ENCODE measurements around the gene CHCHD10.

Gene CHCHD10

DNA sequence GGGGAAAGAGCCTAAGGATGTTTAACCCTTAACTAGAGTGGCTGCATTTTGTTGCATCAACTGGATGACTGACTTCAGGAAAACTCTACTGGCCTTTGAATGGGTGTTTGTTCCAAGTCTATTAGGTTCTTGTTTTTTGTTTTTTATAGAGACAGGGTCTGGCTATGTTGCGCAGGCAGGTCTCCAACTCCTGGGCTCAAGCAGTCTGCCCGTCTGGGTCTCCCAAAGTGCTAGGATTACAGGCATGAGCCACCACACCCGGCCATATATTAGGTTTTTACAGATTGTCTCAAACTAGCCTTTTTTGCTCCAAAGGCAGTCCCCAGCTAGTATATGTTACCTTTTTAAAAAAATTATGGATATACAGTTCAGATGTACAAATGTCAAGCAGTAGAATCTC, 20.1 kb upstream of the CHCHD10 start:
- DNase-seq (ENCODE audit: low read depth, low spot score) = no peak

DNA sequence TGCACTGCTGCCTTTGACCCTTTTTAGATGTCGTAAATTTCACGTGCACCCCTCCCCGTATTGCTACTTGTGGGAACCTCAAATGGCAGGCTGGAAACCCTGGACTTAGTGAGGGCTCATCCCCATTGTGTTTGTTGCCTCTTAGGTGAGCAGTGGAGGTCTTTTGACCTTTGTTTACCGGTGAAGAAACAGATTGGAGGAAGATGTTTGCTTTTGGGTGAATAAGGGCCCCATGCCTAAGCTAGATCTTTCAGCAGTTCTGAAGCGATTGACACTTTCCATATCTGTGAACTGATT, 19.8 kb upstream of the CHCHD10 start:
- DNase-seq (ENCODE audit: low read depth, low spot score) = no peak

DNA sequence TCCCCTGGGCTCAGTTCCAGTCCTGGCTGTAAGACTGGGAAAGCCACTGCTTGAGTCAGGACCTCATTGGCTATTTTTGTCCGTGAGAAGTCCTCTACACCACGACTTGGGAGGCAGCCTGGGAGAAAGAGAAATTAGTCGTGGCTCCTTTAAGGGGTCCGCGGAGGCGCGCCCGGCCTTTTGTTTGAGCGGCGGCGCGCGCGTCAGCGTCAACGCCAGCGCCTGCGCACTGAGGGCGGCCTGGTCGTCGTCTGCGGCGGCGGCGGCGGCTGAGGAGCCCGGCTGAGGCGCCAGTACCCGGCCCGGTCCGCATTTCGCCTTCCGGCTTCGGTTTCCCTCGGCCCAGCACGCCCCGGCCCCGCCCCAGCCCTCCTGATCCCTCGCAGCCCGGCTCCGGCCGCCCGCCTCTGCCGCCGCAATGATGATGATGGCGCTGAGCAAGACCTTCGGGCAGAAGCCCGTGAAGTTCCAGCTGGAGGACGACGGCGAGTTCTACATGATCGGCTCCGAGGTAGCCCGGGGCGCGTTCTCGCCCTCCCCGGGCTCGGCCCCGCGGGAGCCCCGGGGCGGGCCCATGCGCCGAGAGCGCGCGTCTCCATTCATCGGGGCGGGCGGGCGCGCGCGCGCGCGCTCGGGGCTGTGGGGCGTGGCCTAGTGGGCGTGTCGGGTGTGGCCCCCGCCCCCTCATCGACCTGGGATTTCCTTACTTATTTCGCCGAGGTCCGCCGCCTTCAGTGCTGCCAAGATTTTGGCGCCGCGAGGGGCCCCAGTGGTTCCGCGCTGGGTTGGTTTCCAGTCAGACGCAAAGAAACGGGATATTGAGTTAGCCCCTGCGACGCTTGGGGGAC, 19.2 kb upstream of the CHCHD10 start, which contains the start of gene SMARCB1:
Gene SMARCB1, plus strand, starts transcription at position 215 of the 848 bp plus-strand sequence. Its CDS starts 204 bp downstream, at position 419.
- DNase-seq (ENCODE audit: low read depth, low spot score) = peak; percentile 94

DNA sequence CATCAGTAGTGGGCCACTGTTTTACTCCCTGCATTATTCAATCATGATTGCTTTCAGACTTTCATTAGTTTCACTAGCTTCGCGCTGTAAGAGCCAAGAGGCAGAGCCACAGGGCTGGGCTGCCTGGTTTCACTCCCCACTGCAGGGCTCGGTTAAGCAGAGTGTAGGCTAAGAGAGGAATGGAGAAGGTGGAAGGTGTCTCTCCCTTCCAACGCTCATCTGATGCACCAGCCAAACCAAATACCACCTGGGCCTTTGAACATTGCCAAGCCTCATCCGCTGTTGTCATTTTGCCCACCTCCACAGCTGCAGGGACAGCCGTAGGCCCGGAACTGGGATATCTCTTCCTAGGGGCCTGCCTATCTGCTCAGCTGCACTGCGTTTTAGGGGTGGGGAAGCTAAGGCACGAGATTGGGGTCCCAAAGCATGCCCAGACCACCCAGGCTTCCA, 18.5 kb upstream of the CHCHD10 start:
- no peak for DNase-seq (ENCODE audit: low read depth, low spot score)

DNA sequence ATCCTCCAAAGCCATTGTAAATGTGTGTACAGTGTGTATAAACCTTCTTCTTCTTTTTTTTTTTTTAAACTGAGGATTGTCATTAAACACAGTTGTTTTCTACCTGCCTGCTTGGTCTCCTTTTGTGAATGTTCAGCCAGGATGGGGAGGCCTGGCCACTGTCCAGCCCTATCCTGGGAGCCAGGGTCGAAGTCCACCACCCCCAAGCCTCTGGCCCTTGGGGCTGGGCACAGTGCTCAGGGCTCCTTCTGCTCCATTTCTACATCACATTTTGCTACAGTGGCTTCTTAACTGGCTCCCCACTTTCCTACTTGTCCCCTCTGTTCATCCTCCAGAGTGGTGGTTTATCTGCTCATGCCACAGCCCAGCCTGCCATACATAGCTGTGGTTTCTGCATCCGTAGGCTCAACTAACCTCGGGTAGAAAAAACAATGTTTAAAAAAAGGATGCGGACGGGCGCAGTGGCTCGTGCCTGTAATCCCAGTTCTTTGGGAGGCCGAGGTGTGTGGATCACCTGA, 16.5 kb upstream of the CHCHD10 start:
- DNase-seq (ENCODE audit: low read depth, low spot score) = no peak

DNA sequence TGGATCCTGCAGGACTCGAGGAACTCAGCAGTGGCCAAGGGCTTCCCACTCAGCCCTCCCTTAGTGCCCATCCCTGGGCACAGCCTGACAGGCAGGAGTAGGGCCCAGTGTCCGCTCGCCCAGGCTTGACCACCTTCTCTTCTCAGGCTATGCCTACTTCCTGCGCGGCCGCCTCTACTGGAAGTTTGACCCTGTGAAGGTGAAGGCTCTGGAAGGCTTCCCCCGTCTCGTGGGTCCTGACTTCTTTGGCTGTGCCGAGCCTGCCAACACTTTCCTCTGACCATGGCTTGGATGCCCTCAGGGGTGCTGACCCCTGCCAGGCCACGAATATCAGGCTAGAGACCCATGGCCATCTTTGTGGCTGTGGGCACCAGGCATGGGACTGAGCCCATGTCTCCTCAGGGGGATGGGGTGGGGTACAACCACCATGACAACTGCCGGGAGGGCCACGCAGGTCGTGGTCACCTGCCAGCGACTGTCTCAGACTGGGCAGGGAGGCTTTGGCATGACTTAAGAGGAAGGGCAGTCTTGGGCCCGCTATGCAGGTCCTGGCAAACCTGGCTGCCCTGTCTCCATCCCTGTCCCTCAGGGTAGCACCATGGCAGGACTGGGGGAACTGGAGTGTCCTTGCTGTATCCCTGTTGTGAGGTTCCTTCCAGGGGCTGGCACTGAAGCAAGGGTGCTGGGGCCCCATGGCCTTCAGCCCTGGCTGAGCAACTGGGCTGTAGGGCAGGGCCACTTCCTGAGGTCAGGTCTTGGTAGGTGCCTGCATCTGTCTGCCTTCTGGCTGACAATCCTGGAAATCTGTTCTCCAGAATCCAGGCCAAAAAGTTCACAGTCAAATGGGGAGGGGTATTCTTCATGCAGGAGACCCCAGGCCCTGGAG, 15.7 kb upstream of the CHCHD10 start:
- no peak for DNase-seq (ENCODE audit: low read depth, low spot score)

DNA sequence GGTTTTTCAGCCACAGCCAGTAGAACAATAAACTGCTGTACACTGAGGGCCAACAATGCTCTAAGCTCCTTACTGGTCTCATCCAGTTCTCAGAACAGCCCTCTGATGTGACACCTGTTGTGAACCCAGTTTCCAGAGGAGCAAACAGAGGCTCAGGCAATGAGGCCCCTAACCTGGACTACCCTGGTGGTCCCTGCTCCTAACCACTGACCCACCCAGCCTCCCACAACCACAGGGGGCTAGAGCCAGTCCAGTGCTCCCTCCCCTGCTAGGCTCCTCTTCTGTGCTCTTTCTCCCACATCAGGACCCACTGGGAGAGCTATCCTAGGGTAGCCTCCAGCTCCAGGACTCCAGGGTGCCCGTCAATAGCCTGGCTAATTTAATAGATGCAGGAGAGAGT, 14.9 kb upstream of the CHCHD10 start:
- DNase-seq (ENCODE audit: low read depth, low spot score) = no peak

DNA sequence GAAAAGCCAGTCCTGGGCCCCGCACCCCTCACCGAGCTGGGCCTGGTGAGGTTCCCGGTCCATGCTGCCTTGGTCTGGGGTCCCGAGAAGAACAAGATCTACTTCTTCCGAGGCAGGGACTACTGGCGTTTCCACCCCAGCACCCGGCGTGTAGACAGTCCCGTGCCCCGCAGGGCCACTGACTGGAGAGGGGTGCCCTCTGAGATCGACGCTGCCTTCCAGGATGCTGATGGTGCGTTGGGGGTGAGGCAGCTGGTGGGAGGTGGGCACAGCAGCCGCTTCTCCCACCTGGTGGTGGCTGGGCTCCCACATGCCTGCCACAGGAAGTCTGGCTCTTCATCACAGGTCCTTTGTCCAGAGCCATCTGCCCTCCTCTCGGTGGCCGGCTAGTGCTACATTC, 14.5 kb upstream of the CHCHD10 start:
- DNase-seq (ENCODE audit: low read depth, low spot score) = no peak

DNA sequence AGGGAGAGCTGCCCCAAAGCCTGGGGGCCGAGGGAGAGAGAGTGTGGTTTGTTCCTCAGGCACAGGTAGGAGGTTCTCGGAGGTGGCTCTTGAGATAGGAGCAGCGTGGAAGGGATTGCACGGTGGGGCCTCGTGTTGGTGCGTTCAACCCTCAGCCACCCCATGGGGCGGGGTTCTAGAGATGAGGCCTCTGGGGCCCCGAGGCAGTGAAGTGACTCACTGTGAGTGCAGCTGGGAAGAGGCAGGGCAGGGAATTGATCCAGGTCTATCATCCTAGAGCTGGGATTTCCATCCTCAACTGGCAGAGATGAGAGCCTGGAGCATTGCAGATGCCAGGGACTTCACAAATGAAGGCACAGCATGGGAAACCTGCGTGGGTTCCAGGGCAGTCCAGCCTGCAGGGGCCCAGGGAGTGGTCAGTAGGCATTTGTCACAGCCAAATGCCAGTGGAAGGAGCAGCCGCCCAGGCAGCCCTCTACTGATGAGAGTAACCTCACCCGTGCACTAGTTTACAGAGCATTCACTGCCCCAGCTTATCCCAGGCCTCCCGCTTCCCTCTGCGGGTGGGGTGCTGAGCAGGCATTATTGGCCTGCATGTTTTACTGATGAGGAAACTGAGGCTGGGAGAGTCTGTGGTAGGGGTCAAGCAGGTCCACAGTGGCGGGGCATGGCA, 13.9 kb upstream of the CHCHD10 start:
- no peak for DNase-seq (ENCODE audit: low read depth, low spot score)

DNA sequence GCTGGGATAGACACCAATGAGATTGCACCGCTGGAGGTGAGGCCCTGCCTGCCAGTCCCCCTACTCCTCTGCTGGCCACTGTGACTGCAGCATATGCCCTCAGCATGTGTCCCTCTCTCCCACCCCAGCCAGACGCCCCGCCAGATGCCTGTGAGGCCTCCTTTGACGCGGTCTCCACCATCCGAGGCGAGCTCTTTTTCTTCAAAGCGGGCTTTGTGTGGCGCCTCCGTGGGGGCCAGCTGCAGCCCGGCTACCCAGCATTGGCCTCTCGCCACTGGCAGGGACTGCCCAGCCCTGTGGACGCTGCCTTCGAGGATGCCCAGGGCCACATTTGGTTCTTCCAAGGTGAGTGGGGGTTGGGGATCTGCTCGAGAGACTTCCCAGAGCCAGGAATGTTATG, 13.3 kb upstream of the CHCHD10 start:
- no peak for DNase-seq (ENCODE audit: low read depth, low spot score)

DNA sequence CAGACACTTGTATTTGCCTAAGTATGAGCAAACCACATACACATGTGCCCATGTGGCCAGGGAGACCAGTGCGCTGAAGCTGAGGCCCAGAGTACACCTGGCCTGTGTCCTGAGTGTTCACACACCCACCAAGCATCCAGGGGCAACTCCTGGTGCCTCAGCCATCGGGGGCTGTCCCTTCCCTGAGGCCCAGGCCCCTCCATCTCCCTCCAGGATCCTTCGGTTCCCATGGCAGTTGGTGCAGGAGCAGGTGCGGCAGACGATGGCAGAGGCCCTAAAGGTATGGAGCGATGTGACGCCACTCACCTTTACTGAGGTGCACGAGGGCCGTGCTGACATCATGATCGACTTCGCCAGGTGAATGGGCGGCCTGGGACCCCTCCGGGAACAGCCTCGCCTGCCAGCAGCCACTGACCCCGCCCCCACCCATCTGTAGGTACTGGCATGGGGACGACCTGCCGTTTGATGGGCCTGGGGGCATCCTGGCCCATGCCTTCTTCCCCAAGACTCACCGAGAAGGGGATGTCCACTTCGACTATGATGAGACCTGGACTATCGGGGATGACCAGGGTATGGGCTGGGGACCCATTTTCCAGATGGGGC, 12.5 kb upstream of the CHCHD10 start:
- no peak for DNase-seq (ENCODE audit: low read depth, low spot score)

DNA sequence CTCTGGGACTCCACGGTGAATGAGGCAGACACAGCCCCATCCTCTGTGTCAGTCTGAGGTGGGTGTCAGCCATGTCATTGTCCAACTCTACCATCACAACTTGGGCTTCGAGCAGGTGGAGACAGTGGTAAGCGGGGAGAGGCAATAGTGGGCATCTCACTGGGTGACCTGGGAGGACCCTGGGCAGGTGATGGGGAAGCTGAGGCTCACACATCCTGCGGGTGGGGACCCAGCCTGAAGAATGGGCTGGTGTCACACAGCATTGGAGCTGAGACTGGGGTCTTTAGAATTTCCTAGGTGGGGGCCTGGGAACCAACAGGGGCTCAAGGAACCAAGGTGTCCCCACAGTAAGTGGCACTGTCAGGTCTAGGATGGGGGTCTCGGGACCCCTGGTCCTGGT, 12.0 kb upstream of the CHCHD10 start:
- no peak for DNase-seq (ENCODE audit: low read depth, low spot score)

DNA sequence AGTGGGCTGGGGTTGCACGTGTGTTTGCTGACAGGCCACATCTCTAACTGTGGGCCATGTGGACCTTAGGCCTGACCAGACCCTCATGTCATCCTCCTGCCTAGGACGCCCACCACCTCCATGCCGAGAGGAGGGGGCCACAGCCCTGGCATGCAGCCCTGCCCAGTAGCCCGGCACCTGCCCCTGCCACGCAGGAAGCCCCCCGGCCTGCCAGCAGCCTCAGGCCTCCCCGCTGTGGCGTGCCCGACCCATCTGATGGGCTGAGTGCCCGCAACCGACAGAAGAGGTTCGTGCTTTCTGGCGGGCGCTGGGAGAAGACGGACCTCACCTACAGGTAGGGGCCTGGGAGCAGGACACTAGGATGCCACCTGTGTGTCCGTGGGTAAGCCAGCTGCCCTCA, 11.3 kb upstream of the CHCHD10 start:
- DNase-seq (ENCODE audit: low read depth, low spot score) = no peak

DNA sequence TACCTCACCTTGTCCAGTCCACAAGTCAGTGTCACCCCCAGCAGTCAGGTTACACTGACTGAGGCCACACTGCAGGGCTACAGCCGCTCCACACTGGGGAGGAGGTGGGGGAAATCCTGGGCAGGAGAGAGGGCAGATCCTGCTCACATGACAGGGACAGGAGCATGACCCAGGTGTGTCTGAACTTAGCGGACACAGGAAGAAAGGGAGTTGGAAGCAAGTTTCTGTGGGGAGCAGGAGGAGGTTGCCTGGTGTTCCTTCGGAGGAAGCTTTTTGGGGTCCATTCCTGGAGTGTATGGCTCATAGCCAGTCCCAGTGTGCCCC, 10.8 kb upstream of the CHCHD10 start:
- DNase-seq (ENCODE audit: low read depth, low spot score) = no peak

DNA sequence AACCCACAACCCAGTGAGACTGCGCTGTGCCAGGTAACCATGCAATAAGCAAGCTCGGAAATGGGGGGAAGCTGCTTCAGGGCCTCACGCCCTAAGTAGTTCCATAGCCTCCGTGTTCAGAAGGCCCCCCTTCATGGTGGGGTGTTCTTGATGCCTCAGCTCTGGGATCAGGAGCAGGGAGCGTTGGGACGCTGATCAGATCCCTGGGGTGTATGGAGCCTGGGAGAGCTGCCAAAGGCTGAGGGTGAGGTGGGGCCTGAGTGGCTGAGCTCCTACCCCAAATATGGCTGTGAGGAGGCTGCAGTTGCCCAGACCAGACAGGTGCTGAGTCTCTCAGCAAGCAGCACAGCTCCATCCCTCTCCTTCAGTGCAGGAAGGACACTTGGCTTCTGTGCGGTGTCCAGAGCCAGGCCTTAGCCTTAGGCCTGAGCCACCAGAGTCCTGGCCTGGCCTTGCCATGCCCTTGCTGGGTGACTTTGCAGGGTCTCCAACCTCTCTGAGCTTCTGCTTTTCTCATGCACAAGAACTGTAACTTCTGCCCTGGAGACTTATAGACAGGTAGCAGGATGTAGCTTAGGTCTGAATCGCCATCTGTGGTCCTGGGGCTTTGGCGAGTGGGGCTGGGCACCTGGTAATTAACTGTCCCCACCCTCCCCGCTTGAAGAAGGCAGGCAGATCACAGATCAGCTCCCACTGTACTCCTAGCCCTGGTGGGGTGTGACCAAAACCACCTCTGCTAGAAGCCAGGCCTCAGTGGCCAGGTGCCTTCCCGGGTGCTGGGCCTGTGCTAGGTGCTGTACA, 10.2 kb upstream of the CHCHD10 start:
- DNase-seq (ENCODE audit: low read depth, low spot score) = no peak

DNA sequence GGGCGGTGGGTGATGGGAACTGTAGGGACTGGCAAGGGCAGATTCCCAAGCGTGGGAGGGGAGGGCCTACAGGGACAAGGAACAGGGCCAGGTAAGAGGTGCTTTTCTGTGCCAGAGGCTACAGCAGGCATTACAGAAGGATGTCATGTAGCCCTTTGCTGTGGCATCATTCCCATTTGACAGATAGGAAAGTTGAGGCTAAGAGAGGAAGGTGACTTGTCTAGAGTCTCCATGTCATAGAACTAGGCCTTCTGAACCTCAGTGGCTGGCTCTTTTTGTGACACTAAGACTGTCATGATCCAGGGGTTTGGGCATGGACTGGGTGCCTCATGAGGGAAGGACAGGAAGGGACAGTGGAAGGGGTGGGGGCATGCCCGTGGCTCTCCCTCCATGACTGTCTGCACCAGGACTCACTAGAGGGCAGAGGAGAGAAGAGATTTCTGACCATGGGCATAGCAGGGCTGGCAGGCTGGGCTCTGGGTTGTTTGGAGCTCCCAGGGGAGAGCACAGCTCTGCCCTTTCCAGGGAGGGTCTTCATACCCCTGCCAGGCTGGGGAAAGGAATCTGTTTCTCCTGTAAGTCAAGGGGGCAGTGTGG, 8.1 kb upstream of the CHCHD10 start:
- no peak for DNase-seq (ENCODE audit: low read depth, low spot score)

DNA sequence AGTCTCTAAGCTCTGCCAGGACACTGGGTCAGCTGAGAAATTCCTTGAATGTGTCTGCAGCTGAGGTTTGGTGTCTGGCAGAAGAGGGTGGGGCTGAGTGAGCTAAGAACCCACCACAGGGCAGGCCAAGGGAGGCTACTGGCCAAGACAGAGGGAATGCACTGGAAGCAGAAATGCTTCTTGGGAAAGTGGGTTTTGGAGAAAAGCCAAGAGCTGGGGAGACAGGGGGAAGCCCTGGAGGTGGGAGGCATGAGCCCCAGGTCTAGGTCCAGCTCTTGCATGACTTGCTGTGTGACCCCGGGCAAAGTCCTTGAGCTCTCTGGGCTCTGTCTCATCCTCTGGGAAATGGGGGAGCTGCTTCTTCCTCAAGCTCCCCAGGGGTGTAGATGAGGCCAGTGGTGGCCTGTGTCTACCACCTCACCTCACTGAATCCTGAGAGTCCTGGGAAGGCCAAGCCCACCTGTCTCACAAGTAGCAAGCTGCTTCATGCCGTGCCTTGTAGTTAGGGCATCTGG, 7.2 kb upstream of the CHCHD10 start:
- DNase-seq (ENCODE audit: low read depth, low spot score) = peak; percentile 77

DNA sequence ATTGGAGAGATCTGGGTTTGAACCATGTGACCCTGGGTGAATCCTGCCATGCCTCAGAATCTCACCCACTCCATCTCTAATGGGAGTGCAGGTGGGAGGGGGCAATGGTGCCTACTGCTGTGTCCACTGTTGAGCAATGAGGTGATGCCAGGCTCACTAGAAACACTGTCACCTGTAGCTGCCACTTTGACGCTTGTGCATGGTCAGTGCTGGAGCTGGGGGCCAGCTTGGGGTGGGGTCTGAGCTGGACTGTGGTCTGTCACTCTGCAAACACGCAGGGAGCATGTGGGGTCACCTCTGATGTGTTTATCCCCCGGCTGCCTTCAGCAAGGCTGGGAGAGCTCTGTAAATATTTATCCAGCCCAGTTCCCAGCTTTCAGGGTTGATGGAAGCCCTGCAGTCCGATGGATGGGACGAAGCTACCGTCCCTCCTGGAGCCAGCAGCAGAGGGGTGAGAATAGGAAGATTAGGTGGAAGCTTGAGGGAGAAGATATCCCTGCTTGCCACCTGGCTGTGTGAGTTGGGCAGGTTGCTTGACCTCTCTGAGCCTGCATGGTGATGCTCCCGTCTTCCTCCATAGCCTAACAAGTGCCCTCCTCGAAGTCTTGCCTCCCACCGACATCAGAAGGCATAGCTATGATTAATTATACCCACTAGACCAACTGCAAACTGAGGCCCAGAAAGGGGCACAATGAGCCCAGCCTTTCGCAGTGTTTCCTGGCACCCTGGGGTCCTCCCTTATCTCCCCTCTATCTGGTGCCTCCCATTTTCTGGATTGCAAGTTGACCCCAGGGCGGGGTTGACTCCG, 6.5 kb upstream of the CHCHD10 start:
- DNase-seq (ENCODE audit: low read depth, low spot score) = no peak

DNA sequence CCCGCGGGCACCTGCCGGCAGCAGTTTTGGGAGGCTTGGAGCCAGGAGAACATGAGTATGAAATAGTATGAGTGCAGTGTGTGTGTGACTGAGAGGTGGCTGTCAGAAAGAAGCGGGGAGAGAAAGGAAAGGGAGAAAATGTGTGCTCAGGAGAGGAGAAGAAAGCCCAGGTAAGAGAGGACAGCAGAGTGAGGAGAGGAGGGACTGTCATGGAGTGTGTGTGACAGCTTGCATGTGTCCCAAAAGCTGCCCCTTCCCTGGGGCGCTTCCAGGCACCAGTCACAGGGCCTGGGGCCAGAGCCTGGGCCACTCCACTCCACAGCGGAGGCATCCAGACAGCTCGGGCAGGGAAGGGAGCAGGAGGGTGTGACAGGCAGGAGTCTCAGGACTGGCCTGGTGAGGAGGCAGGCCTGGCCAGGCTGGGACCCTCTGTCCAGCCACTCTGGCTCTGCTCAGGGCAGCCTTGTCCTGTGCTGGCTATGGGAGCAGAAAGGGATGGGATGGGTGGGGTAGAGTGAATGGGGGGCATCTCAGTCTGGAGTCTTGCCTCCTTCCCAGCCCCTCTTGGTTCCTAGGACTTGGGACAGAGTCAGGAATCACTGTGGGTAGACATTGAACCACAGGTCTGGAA, 5.8 kb upstream of the CHCHD10 start:
- peak; percentile 49 for DNase-seq (ENCODE audit: low read depth, low spot score)
